GM18517 (cell line): ENCODE results near the gene NT5DC1.

Source experiments
- ATAC-seq: cut with Tn5 transposase; IDR thresholded peaks from one replicate; pipeline ENCODE4 v1.9.1; 2021; ENCODE audit warnings: mild to moderate bottlenecking, moderate library complexity; ENCODE audit not compliant: unreplicated experiment

The NT5DC1 gene

GRCh38 chr6:116100419-116101301 lies at the start of gene NT5DC1:
Gene NT5DC1, plus strand, starts transcription at chr6:116100853. Its CDS starts 78 bp downstream, at chr6:116100931.
- peak; percentile 81 for ATAC-seq

GRCh38 chr6:116051244-116051643 lies 49.4 kb upstream of the NT5DC1 start:
- no peak for ATAC-seq

GRCh38 chr6:116055513-116055912 lies 45.1 kb upstream of the NT5DC1 start:
- ATAC-seq, result no peak

- no peak for ATAC-seq
Observed at GRCh38 chr6:116057766-116058165, 42.9 kb upstream of the NT5DC1 start.

- ATAC-seq, result peak; percentile 85
Observed at GRCh38 chr6:116059713-116060571, 40.7 kb upstream of the NT5DC1 start.

- ATAC-seq, result peak; percentile 69
Observed at GRCh38 chr6:116060572-116061283, 39.9 kb upstream of the NT5DC1 start, which contains the start of gene FRK. Gene FRK, minus strand, starts transcription at chr6:116060891. Its CDS starts 580 bp downstream, at chr6:116060311.

GRCh38 chr6:116062496-116062895 lies 38.2 kb upstream of the NT5DC1 start:
- no peak for ATAC-seq

GRCh38 chr6:116064666-116065065 lies 36.0 kb upstream of the NT5DC1 start:
- ATAC-seq, result no peak

- no peak for ATAC-seq
Observed at GRCh38 chr6:116066789-116067188, 33.9 kb upstream of the NT5DC1 start.

GRCh38 chr6:116070101-116070500 lies 30.6 kb upstream of the NT5DC1 start:
- ATAC-seq, result no peak

- no peak for ATAC-seq
Observed at GRCh38 chr6:116070616-116071389, 29.9 kb upstream of the NT5DC1 start.

GRCh38 chr6:116072368-116072767 lies 28.3 kb upstream of the NT5DC1 start:
- no peak for ATAC-seq

GRCh38 chr6:116073765-116074440 lies 26.8 kb upstream of the NT5DC1 start:
- no peak for ATAC-seq

- no peak for ATAC-seq
Observed at GRCh38 chr6:116074732-116075390, 25.8 kb upstream of the NT5DC1 start.

- ATAC-seq, result no peak
Observed at GRCh38 chr6:116078522-116078921, 22.1 kb upstream of the NT5DC1 start.

GRCh38 chr6:116078945-116079344 lies 21.7 kb upstream of the NT5DC1 start:
- no peak for ATAC-seq

GRCh38 chr6:116083052-116083451 lies 17.6 kb upstream of the NT5DC1 start:
- ATAC-seq, result no peak

- no peak for ATAC-seq
Observed at GRCh38 chr6:116084284-116084683, 16.4 kb upstream of the NT5DC1 start.

GRCh38 chr6:116087437-116088027 lies 13.1 kb upstream of the NT5DC1 start:
- peak; percentile 98 for ATAC-seq
